HEK293 (cell line): ENCODE data around the gene MGMT.

Experiments
- CTCF ChIA-PET: fragments of 350-600 bp; formaldehyde crosslinking; extraction: SDS; loops from one replicate; lab custom pipeline; 2021; ENCODE audit warnings: antibody characterized with exemption; lab: Yijun Ruan, JAX
- POLR2A ChIA-PET: fragments of 300-600 bp; formaldehyde crosslinking; extraction: SDS; loops from one replicate; lab custom pipeline; 2020; ENCODE audit warnings: antibody characterized with exemption, inconsistent platforms; lab: Yijun Ruan, JAX
- H3K27ac ChIP-seq: fragments of 200-500 bp; sonication (Bioruptor generic); 2 replicates; pipeline ENCODE4 v1.5.1; 2014; ENCODE audit warnings: low read depth, low read length, control low read depth, inconsistent platforms; ENCODE audit errors: extremely low read depth
- H3K36me3 ChIP-seq, 2 experiments: fragments of 200-500 bp in 1 of 2; sonication (Bioruptor generic) in 1 of 2; 1 replicate in 1 of 2; 2 replicates in 1 of 2; pipeline ENCODE4 v1.5.1; 2014 to 2017; ENCODE audit warnings: inconsistent platforms in 2 of 2, low read length in 2 of 2; ENCODE audit not compliant: control insufficient read depth in 2 of 2, insufficient read depth in 1 of 2
- H3K4me1 ChIP-seq: fragments of 200-500 bp; sonication (Bioruptor generic); 2 replicates; pipeline ENCODE4 v1.5.1; 2014; ENCODE audit warnings: mild to moderate bottlenecking, low read length, inconsistent platforms; ENCODE audit not compliant: control insufficient read depth, insufficient read depth
- H3K4me3 ChIP-seq: 2 replicates; pipeline ENCODE4 v1.5.1; 2011; ENCODE audit warnings: low read depth, mild to moderate bottlenecking, control low read depth, low read length, moderate library complexity
- H3K9me3 ChIP-seq: fragments of 200-500 bp; sonication (Bioruptor generic); 2 replicates; pipeline ENCODE4 v1.5.1; 2014; ENCODE audit warnings: low read depth, low read length, inconsistent platforms; ENCODE audit not compliant: control insufficient read depth, insufficient read depth
- KLF1 ChIP-seq: fragments of 450-650 bp; formaldehyde crosslinking; IDR thresholded peaks from 2 replicates; pipeline ENCODE4 v1.5.1; 2016; ENCODE audit warnings: missing biosample characterization, missing genetic modification characterization
- MZF1 ChIP-seq: fragments of 450-650 bp; formaldehyde crosslinking; IDR thresholded peaks from 2 replicates; pipeline ENCODE4 v1.5.1; 2017; ENCODE audit warnings: missing biosample characterization, missing genetic modification characterization, borderline replicate concordance
- SP7 ChIP-seq: fragments of 450-650 bp; formaldehyde crosslinking; IDR thresholded peaks from 2 replicates; pipeline ENCODE4 v1.5.1; 2016; ENCODE audit warnings: missing biosample characterization, missing genetic modification characterization
- YY1 ChIP-seq: fragments of 450-650 bp; formaldehyde crosslinking; IDR thresholded peaks from 2 replicates; pipeline ENCODE4 v1.5.1; 2018; ENCODE audit warnings: missing biosample characterization, missing genetic modification characterization
- ZBTB8A ChIP-seq: fragments of 450-650 bp; formaldehyde crosslinking; IDR thresholded peaks from 2 replicates; pipeline ENCODE4 v1.5.1; 2016; ENCODE audit warnings: missing biosample characterization, missing genetic modification characterization
- ZNF146 ChIP-seq: fragments of 450-650 bp; formaldehyde crosslinking; IDR thresholded peaks from 2 replicates; pipeline ENCODE4 v1.5.1; 2016; ENCODE audit warnings: missing biosample characterization, missing genetic modification characterization
- ZNF169 ChIP-seq: fragments of 450-650 bp; formaldehyde crosslinking; IDR thresholded peaks from 2 replicates; pipeline ENCODE4 v1.5.1; 2016; ENCODE audit warnings: missing biosample characterization, missing genetic modification characterization
- ZNF174 ChIP-seq: fragments of 450-650 bp; formaldehyde crosslinking; IDR thresholded peaks from 2 replicates; pipeline ENCODE4 v1.5.0; 2017; ENCODE audit warnings: missing biosample characterization, mild to moderate bottlenecking, missing genetic modification characterization
- ZNF2 ChIP-seq: fragments of 450-650 bp; formaldehyde crosslinking; IDR thresholded peaks from 2 replicates; pipeline ENCODE4 v1.5.1; 2016; ENCODE audit warnings: missing biosample characterization, missing genetic modification characterization
- ZNF214 ChIP-seq: fragments of 450-650 bp; formaldehyde crosslinking; IDR thresholded peaks from 2 replicates; pipeline ENCODE4 v1.5.1; 2017; ENCODE audit warnings: missing biosample characterization, mild to moderate bottlenecking, missing genetic modification characterization, borderline replicate concordance
- ZNF24 ChIP-seq: fragments of 450-650 bp; formaldehyde crosslinking; IDR thresholded peaks from 2 replicates; pipeline ENCODE4 v1.5.1; 2016; ENCODE audit warnings: missing biosample characterization, missing genetic modification characterization
- ZNF48 ChIP-seq: fragments of 450-650 bp; formaldehyde crosslinking; IDR thresholded peaks from 2 replicates; pipeline ENCODE4 v1.5.1; 2016; ENCODE audit warnings: missing biosample characterization, missing genetic modification characterization
- ZNF514 ChIP-seq: fragments of 450-650 bp; formaldehyde crosslinking; IDR thresholded peaks from 2 replicates; pipeline ENCODE4 v1.5.1; 2016; ENCODE audit warnings: missing biosample characterization, missing genetic modification characterization
- ZNF624 ChIP-seq: fragments of 450-650 bp; formaldehyde crosslinking; IDR thresholded peaks from 2 replicates; pipeline ENCODE4 v1.5.1; 2017; ENCODE audit warnings: missing biosample characterization, missing genetic modification characterization
- ZNF843 ChIP-seq: fragments of 450-650 bp; formaldehyde crosslinking; IDR thresholded peaks from 2 replicates; pipeline ENCODE4 v1.5.1; 2016; ENCODE audit warnings: missing biosample characterization, missing genetic modification characterization
- ZSCAN4 ChIP-seq: fragments of 450-650 bp; formaldehyde crosslinking; IDR thresholded peaks from 2 replicates; pipeline ENCODE4 v1.5.1; 2017; ENCODE audit warnings: missing biosample characterization, missing genetic modification characterization
- ZXDB ChIP-seq: fragments of 450-650 bp; formaldehyde crosslinking; IDR thresholded peaks from 2 replicates; pipeline ENCODE4 v1.5.1; 2016; ENCODE audit warnings: missing biosample characterization, missing genetic modification characterization
- TF ChIP-seq, protein P1 (sequence below): fragments of 450-650 bp; formaldehyde crosslinking; IDR thresholded peaks from 2 replicates; pipeline ENCODE4 v1.5.1; 2017; ENCODE audit warnings: missing biosample characterization, missing genetic modification characterization
- TF ChIP-seq, protein P2 (sequence below): fragments of 450-650 bp; formaldehyde crosslinking; IDR thresholded peaks from 2 replicates; pipeline ENCODE4 v1.5.1; 2016; ENCODE audit warnings: missing biosample characterization, missing genetic modification characterization
- TF ChIP-seq, protein P3 (sequence below): fragments of 450-650 bp; formaldehyde crosslinking; IDR thresholded peaks from 2 replicates; pipeline ENCODE4 v1.5.1; 2016; ENCODE audit warnings: missing biosample characterization, missing genetic modification characterization
- TF ChIP-seq, protein P4 (sequence below): fragments of 450-650 bp; formaldehyde crosslinking; IDR thresholded peaks from 2 replicates; pipeline ENCODE4 v1.5.1; 2017; ENCODE audit warnings: missing biosample characterization, mild to moderate bottlenecking, missing genetic modification characterization, moderate library complexity

The MGMT gene

DNA sequence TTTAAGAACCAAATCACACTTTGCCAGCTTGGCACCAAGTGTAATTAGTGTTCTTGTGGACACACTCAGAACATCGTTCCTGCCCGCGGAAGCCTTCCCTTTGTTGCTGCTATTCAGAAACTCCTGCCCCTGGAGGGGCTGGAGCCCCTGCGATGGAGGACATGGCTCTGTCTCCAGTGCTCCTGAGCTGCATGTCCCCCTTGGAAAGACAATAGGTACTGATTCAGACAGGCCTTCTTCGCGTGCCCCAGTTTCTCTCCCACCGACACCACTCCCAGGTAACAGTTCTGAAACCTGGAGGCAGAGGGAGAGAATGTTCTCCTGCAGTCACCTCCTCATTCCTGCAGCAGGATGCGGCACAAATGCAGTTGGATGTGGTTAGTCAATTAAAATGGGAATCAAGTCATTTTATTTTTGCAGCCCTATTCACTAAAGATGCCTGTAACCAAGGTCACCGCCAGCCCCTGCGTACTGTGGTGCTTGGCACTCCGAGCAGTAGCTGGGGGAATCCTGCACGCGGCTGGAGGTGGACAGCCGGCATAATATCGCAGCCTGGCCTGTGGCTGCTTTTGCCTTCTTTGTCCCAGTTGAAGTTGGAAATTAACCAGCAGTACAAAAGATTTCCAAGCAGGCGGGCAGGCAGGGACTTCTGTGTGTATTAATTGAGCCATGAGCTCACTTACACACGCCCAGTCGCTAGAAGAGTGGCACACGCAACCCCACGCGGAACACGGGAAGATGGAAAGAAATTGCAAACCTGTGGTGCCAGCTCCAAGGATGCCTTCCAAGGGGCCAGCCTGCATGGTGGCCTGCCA, 291.4 kb downstream of the MGMT start (continued):
- TF ChIP-seq ZNF514 (tag by site-specific recombination), result no peak
- no peak for TF ChIP-seq ZNF624 (tag by site-specific recombination)
- TF ChIP-seq KLF1 (tag by site-specific recombination), result no peak
- no peak for TF ChIP-seq SP7 (tag by site-specific recombination)

DNA sequence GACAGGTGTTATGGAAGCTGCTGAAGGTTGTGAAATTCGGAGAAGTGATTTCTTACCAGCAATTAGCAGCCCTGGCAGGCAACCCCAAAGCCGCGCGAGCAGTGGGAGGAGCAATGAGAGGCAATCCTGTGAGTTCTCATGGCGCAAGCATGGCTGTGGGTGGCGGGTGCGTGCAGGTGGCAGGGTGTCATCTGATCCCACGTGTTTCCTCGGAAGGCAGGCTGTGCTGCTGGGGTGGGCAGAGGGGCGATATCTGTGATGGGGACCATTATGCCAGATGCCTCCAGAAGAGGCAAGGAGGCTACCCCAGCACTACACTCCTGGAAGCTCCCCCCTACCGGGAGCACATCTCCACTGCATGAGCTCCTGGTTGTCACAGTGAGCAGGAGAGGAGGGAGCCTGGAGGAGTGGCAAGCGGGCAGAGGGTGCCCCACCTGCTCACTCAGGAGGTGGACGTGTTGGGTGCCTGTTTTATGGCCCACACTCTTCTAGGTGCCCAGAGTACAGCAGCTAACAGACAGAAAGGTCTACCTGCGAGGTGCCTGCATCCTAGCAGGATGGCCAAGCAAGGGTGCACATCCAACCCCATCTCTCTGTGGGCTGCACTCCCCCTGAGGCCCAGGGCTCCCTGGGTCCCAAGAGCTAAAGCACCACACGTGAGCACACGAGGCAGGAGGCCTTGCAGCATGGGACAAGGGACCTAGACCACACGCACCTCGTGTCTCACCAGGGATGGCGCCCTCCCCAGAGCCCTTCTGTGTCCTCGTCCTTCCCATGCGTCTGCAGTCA, 292.4 kb downstream of the MGMT start:
- Histone ChIP-seq H3K4me1 (no peaks in the 10 kb centered on the region; the same call in 1 of the 2 replicates), H3K4me3 (no peak overlapping the region), H3K27ac (no peak overlapping the region), H3K9me3 (no peaks in the 10 kb centered on the region), H3K36me3 (no peaks in the 10 kb centered on the region)
- ChIA-PET CTCF (no interaction called here), POLR2A (no interaction called here)
- no peak for TF ChIP-seq ZNF2 (tag by site-specific recombination)
- TF ChIP-seq ZNF169 (tag by site-specific recombination), result no peak
- TF ChIP-seq ZNF214 (tag by site-specific recombination), result no peak
- no peak for TF ChIP-seq ZXDB (tag by site-specific recombination)
- TF ChIP-seq ZSCAN4 (tag by site-specific recombination), result no peak
- no peak for TF ChIP-seq YY1 (tag by site-specific recombination)
- TF ChIP-seq ZNF24 (tag by site-specific recombination), result no peak
- TF ChIP-seq, protein P1, sequence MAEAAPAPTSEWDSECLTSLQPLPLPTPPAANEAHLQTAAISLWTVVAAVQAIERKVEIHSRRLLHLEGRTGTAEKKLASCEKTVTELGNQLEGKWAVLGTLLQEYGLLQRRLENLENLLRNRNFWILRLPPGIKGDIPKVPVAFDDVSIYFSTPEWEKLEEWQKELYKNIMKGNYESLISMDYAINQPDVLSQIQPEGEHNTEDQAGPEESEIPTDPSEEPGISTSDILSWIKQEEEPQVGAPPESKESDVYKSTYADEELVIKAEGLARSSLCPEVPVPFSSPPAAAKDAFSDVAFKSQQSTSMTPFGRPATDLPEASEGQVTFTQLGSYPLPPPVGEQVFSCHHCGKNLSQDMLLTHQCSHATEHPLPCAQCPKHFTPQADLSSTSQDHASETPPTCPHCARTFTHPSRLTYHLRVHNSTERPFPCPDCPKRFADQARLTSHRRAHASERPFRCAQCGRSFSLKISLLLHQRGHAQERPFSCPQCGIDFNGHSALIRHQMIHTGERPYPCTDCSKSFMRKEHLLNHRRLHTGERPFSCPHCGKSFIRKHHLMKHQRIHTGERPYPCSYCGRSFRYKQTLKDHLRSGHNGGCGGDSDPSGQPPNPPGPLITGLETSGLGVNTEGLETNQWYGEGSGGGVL (tag by site-specific recombination), result no peak
- TF ChIP-seq MZF1, result no peak
- no peak for TF ChIP-seq ZNF48 (tag by site-specific recombination)
- no peak for TF ChIP-seq ZNF514 (tag by site-specific recombination)
- TF ChIP-seq, protein P2, sequence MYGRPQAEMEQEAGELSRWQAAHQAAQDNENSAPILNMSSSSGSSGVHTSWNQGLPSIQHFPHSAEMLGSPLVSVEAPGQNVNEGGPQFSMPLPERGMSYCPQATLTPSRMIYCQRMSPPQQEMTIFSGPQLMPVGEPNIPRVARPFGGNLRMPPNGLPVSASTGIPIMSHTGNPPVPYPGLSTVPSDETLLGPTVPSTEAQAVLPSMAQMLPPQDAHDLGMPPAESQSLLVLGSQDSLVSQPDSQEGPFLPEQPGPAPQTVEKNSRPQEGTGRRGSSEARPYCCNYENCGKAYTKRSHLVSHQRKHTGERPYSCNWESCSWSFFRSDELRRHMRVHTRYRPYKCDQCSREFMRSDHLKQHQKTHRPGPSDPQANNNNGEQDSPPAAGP (tag by site-specific recombination), result no peak
- no peak for TF ChIP-seq ZNF843 (tag by site-specific recombination)
- TF ChIP-seq, protein P3, sequence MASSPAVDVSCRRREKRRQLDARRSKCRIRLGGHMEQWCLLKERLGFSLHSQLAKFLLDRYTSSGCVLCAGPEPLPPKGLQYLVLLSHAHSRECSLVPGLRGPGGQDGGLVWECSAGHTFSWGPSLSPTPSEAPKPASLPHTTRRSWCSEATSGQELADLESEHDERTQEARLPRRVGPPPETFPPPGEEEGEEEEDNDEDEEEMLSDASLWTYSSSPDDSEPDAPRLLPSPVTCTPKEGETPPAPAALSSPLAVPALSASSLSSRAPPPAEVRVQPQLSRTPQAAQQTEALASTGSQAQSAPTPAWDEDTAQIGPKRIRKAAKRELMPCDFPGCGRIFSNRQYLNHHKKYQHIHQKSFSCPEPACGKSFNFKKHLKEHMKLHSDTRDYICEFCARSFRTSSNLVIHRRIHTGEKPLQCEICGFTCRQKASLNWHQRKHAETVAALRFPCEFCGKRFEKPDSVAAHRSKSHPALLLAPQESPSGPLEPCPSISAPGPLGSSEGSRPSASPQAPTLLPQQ (tag by site-specific recombination), result no peak

GRCh38 chr10:129760003-129760315, 292.9 kb downstream of the MGMT start:
- Histone ChIP-seq H3K4me3 (no peak overlapping the region), H3K36me3 (no peaks in the 10 kb centered on the region), H3K9me3 (no peaks in the 10 kb centered on the region), H3K27ac (no peak overlapping the region), H3K4me1 (no peaks in the 10 kb centered on the region; the same call in 1 of the 2 replicates)
- TF ChIP-seq ZBTB8A (tag by site-specific recombination) (no peak), ZNF146 (tag by site-specific recombination) (no peak), ZNF174 (tag by site-specific recombination) (no peak)
- TF ChIP-seq, protein P4, sequence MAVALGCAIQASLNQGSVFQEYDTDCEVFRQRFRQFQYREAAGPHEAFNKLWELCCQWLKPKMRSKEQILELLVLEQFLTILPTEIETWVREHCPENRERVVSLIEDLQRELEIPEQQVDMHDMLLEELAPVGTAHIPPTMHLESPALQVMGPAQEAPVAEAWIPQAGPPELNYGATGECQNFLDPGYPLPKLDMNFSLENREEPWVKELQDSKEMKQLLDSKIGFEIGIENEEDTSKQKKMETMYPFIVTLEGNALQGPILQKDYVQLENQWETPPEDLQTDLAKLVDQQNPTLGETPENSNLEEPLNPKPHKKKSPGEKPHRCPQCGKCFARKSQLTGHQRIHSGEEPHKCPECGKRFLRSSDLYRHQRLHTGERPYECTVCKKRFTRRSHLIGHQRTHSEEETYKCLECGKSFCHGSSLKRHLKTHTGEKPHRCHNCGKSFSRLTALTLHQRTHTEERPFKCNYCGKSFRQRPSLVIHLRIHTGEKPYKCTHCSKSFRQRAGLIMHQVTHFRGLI (tag by site-specific recombination), result peak; percentile 78
- POLR2A ChIA-PET, result no interaction called here
- CTCF ChIA-PET, result no interaction called here
